Measurements from ENCODE around the gene RPS6KB2. TPM values are rescaled to one million over a fixed set of nuclear protein-coding genes. Genes with fewer than 3 reads are reported as not detected.
"Not testable (repeated sequence)": the region's sequence is repeated elsewhere in the genome, so short reads cannot be mapped to it uniquely, and the experiment has no call there.

Gene RPS6KB2
- total RNA-seq, 2 donors from 2014 or later, result 54.5 to 72.9 TPM

DNA sequence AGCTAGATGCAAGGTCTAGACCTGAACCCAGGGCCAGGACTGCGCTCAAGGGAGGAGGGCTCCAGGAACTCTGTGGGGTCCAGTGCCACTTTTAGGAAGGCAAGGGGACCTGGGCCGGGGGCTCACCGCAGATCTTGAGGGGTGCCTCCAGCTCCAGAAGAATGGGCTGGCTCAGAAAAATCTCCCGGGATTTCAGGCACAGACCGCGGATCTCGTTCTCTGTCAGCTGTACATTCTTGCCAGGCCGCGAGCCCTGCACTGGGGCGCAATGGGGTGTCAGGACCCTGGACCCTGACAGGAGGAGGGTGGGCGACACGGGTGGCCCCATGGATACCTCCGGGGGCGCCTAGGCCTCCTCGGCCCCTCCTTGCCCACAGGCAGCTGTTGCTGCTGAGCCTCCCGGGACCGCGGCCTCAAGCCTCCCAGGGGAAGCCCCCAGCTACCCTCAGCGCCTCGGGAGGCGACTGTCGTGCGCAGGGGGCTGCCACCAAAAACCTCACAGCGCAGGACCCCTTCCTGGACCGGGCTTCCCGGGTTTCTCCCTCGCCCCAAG lies 27.3 kb upstream of the RPS6KB2 start:
- 6% methylated on average over 14 of the region's 27 CpGs for WGBS
- Histone ChIP-seq H3K27ac (peak overlapping the region; percentile 86 to 96), H3K9me3 (no peaks in the 10 kb centered on the region), H3K27me3 (replicated peaks; ENCODE audit: insufficient read depth) (no peaks in the 10 kb centered on the region), H3K4me1 (replicated peaks) (peaks cover 15% of the 10 kb centered on the region), H3K4me3 (peak overlapping the region; percentile 67 to 94), H3K36me3 (peaks cover 6 to 13% of the 10 kb centered on the region in 2 donors)
- DNase-seq (ENCODE audit: low spot score), result no peak
- intact Hi-C loops (cut with DNase I), result loop anchor here (5.0 kb wide), 2 partner anchors 66 to 106 kb away; partner anchors contain the start of genes CDK2AP2, PITPNM1 and TMEM134
- TF ChIP-seq POLR2AphosphoS5 (IDR thresholded peaks at IDR 0.05) (no peak), POLR2A (IDR thresholded peaks at IDR 0.05) (no peak)
- TF ChIP-seq, protein P1, sequence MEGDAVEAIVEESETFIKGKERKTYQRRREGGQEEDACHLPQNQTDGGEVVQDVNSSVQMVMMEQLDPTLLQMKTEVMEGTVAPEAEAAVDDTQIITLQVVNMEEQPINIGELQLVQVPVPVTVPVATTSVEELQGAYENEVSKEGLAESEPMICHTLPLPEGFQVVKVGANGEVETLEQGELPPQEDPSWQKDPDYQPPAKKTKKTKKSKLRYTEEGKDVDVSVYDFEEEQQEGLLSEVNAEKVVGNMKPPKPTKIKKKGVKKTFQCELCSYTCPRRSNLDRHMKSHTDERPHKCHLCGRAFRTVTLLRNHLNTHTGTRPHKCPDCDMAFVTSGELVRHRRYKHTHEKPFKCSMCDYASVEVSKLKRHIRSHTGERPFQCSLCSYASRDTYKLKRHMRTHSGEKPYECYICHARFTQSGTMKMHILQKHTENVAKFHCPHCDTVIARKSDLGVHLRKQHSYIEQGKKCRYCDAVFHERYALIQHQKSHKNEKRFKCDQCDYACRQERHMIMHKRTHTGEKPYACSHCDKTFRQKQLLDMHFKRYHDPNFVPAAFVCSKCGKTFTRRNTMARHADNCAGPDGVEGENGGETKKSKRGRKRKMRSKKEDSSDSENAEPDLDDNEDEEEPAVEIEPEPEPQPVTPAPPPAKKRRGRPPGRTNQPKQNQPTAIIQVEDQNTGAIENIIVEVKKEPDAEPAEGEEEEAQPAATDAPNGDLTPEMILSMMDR (IDR thresholded peaks at IDR 0.05), result no peak

DNA sequence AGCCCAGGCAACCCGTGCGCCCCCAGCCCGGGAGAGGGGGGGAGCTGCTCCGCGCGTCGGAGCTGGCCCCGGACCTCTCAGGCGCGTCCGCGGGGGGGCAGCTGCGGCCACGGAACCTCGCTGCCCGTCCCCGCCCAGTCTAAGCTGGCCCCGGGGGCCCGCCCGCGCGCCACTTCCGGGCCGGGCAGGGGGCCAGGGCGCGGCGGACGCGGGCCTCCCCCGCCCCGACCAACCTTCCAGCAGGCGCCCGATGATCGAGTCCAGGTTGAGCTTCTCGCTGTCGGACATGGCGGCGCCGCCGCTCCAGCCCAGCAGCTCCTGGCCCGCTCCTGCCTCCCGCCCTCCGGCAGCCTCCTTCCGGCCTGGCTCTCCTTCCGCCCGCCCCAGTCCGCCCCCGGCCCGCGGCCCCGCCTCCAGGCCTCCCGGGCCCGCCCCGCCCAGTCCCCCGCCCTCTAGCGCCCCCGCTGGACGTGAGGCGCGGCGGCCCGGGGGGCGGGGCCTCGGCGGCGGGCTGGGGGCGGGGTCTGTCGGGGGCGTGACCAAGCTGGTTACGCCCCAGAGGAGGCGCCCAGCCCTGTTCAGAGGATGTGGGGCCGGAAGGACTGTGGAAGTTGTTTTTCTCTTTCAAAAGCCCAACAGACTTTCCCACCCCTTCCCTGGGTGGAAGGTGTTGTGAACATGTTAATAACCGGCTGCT lies 26.7 kb upstream of the RPS6KB2 start, which contains the start of gene PPP1CA:
TSS of gene PPP1CA (minus strand) at position 364 of the 697 bp plus-strand sequence. CDS start at position 288, 76 bp downstream.
- TF ChIP-seq, protein P1 (IDR thresholded peaks at IDR 0.05), result peak; percentile 38 to 82 (median 42)
- TF ChIP-seq POLR2A (IDR thresholded peaks at IDR 0.05), result peak; percentile 67
- peak; percentile 69 for TF ChIP-seq POLR2AphosphoS5 (IDR thresholded peaks at IDR 0.05)
- H3K27ac ChIP-seq, result peak within 1 kb of the TSS; percentile 86 to 96
- peaks cover 6 to 13% of the 10 kb centered on the region in 2 donors for H3K36me3 ChIP-seq
- peak; percentile 86 for DNase-seq (ENCODE audit: low spot score)
- peaks cover 15% of the 10 kb centered on the region for H3K4me1 ChIP-seq (replicated peaks)
- H3K9me3 ChIP-seq, result no peaks in the 10 kb centered on the region
- intact Hi-C loops (cut with DNase I), result loop anchor here (5.0 kb wide), 2 partner anchors 66 to 106 kb away; partner anchors contain the start of genes CDK2AP2, PITPNM1 and TMEM134
- H3K4me3 ChIP-seq, result peak within 1 kb of the TSS; percentile 67 to 94
- H3K27me3 ChIP-seq (replicated peaks; ENCODE audit: insufficient read depth), result no peaks in the 10 kb centered on the region
- 3% methylated on average over 36 of the region's 73 CpGs for whole genome bisulfite sequencing

DNA sequence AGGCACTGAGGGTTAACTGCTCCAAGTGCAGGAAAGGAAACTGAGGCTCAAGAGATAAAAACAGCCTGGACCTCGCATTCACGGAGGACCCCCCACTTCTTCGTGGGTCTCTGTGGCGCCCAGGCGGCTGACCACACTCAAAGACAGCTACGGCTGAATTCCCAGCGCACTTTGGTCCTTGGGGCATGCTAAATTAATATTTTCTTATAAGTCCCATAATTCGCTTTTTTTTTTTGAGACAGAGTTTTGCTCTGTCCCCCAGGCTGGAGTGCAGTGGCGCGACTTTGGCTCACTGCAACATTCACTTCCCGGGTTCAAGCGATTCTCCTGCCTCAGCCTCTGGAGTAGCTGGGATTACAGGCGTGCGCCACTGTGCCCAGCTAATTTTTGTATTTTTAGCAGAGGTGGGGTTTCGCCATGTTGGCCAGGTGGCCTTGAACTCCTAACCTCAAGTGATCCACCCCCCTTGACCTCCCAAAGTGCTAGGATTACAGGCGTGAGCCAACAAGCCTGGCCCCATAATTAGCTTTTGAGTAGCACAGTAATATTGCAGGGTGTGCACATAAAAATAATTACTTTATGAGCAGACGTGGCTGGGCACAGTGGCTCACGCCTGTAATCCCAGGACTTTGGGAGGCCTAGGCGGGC lies 26.0 kb upstream of the RPS6KB2 start:
- intact Hi-C loops (cut with DNase I), result loop anchor here (5.0 kb wide), 2 partner anchors 65 to 105 kb away; partner anchors contain the start of genes CDK2AP2, PITPNM1 and TMEM134
- WGBS, result 56% methylated on average over 19 of the region's 19 CpGs
- Histone ChIP-seq H3K4me1 (replicated peaks) (peaks cover 15% of the 10 kb centered on the region), H3K4me3 (peak overlapping the region in 1 of 2 donors; percentile 94), H3K27ac (peak overlapping the region; percentile 86 to 96), H3K36me3 (peaks cover 6 to 13% of the 10 kb centered on the region in 2 donors)
- not testable (repeated sequence) for H3K9me3 ChIP-seq; H3K27me3 ChIP-seq (replicated peaks; ENCODE audit: insufficient read depth); DNase-seq (ENCODE audit: low spot score)

DNA sequence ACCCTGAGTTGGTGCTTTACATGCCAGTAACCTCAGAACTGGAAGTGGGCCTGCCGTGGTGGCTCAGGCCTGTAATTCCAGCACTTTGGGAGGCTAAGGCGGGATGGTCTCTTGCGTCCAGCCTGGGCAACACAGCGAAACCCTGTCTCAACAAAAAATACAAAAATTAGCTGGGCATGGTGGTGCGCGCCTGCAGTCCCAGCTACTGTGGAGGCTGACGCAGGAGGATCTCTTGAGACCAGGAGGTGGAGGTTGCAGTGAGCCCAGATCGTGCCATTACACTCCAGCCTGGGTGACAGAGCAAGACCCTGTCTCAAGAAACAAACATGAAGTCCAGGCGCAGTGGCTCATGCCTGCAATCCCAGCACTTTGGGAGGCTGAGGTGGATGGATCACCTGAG lies 25.2 kb upstream of the RPS6KB2 start:
- Histone ChIP-seq H3K4me1 (replicated peaks) (peaks cover 15% of the 10 kb centered on the region), H3K36me3 (peaks cover 6 to 13% of the 10 kb centered on the region in 2 donors)
- 95% methylated on average over 9 of the region's 9 CpGs for WGBS
- H3K9me3 ChIP-seq; H3K27me3 ChIP-seq (replicated peaks; ENCODE audit: insufficient read depth); H3K4me3 ChIP-seq; DNase-seq (ENCODE audit: low spot score); H3K27ac ChIP-seq: not testable (repeated sequence)
- intact Hi-C loops (cut with DNase I), result loop anchor here (5.0 kb wide), 2 partner anchors 64 to 104 kb away; partner anchors contain the start of genes CDK2AP2, PITPNM1 and TMEM134

DNA sequence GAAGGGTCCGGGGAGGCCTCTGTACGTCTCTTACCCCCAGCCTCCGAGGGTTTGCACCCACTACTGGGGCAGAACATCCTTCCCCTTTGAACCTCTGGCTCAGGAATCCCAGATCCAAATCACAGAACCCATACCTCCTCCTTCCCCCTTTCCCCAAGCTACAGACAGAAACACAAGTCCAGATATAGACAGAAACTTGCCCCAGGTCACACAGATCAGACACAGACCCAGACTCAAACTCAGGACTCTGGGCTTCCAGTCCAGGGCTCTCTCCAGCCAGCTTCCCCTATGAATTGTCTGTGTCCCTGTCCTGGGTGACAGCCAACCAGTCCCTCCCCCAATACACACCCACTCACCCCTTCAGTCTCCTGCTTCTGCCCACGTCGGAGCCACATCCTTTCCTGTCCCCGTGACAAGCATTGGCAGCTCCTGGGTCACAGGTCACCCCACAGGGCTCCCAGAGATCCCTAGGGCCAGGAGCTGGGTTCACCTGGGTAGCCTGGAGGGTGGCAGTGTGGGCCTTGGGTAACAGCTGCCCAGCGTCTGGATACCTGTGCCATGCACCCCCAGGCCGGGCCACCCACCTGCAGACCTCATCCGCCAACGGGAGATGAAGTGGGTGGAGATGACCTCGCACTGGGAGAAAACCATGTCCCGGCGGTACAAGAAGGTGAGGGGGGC lies 23.6 kb upstream of the RPS6KB2 start:
- intact Hi-C loops (cut with DNase I), result loop anchor here (5.0 kb wide), 2 partner anchors 63 to 103 kb away; partner anchors contain the start of genes CDK2AP2, PITPNM1 and TMEM134
- Histone ChIP-seq H3K27me3 (replicated peaks; ENCODE audit: insufficient read depth) (no peaks in the 10 kb centered on the region), H3K9me3 (no peaks in the 10 kb centered on the region)

More for the DNA sequence above, 23.6 kb upstream of the RPS6KB2 start:
- TF ChIP-seq, protein P1 (IDR thresholded peaks at IDR 0.05), result no peak
- TF ChIP-seq POLR2AphosphoS5 (IDR thresholded peaks at IDR 0.05) (no peak), POLR2A (IDR thresholded peaks at IDR 0.05) (no peak)
- peaks cover 12% of the 10 kb centered on the region for H3K4me1 ChIP-seq (replicated peaks)
- H3K4me3 ChIP-seq, result no peak overlapping the region
- no peaks in the 10 kb centered on the region for H3K36me3 ChIP-seq
- no peak for DNase-seq (ENCODE audit: low spot score)
- WGBS, result 58% methylated on average over 13 of the region's 13 CpGs
- no peak overlapping the region for H3K27ac ChIP-seq

Measured in prostate gland (tissue), 2 donors.